Liver (tissue), 9 donors: ENCODE data around the gene NR2F6. TPM values are rescaled to one million over a fixed set of nuclear protein-coding genes. Genes with fewer than 3 reads are reported as not detected.

Experiments used
- DNase-seq: peaks from one replicate; pipeline ENCODE4 v3.0.0-alpha.2; 2017; ENCODE audit warnings: low spot score
- H3K27ac ChIP-seq, 2 donors: one replicate each; pipeline ENCODE4 v1.7.0; 2013; ENCODE audit warnings: inconsistent platforms in 2 of 2, low read length in 2 of 2, control low read depth in 1 of 2, low read depth in 1 of 2, mild to moderate bottlenecking in 1 of 2
- H3K27me3 ChIP-seq, 4 donors: one replicate each; pipeline versions ENCODE4 v1.6.1 to v1.7.0; 2013; ENCODE audit warnings: low read length in 3 of 4, inconsistent platforms in 1 of 4, mild to moderate bottlenecking in 1 of 4, moderate library complexity in 1 of 4; ENCODE audit not compliant: control insufficient read depth in 4 of 4, insufficient read depth in 4 of 4
- H3K36me3 ChIP-seq, 4 donors: one replicate each; pipeline versions ENCODE4 v1.6.1 to v1.7.0; 2013; ENCODE audit warnings: low read length in 3 of 4, mild to moderate bottlenecking in 3 of 4, low read depth in 1 of 4, moderate library complexity in 1 of 4; ENCODE audit not compliant: control insufficient read depth in 4 of 4, insufficient read depth in 3 of 4
- H3K4me1 ChIP-seq, 4 donors: one replicate each; pipeline versions ENCODE4 v1.6.1 to v1.7.0; 2013; ENCODE audit warnings: low read length in 3 of 4, mild to moderate bottlenecking in 3 of 4, moderate library complexity in 1 of 4; ENCODE audit not compliant: control insufficient read depth in 4 of 4, insufficient read depth in 4 of 4
- H3K4me3 ChIP-seq, 3 donors: one replicate each; pipeline versions ENCODE4 v1.6.1 to v1.7.0; 2013; ENCODE audit warnings: low read length in 3 of 3, control low read depth in 1 of 3, low read depth in 1 of 3, mild to moderate bottlenecking in 1 of 3
- H3K9ac ChIP-seq, 2 donors: one replicate each; pipeline ENCODE4 v1.7.0; 2013; ENCODE audit warnings: low read length in 2 of 2, mild to moderate bottlenecking in 2 of 2, moderate library complexity in 2 of 2, control low read depth in 1 of 2, low read depth in 1 of 2
- H3K9me3 ChIP-seq, 4 donors: one replicate each; pipeline versions ENCODE4 v1.6.1 to v1.7.0; 2013; ENCODE audit warnings: low read length in 3 of 4; ENCODE audit not compliant: control insufficient read depth in 4 of 4
- ATF3 ChIP-seq: IDR thresholded peaks from 2 replicates; pipeline ENCODE4 v1.6.1; 2016; ENCODE audit warnings: antibody characterized with exemption
- CTCF ChIP-seq: fragments of 150-350 bp; IDR thresholded peaks from 2 replicates; pipeline ENCODE4 v1.5.1; 2017; ENCODE audit warnings: improper control_type of control experiment, low read depth, low read length; ENCODE audit not compliant: missing input control
- EGR1 ChIP-seq, 2 donors: IDR thresholded peaks; 2 replicates each; pipeline ENCODE4 v1.6.1; 2016 to 2018; ENCODE audit warnings: antibody characterized with exemption in 2 of 2, low read depth in 2 of 2
- FOXA2 ChIP-seq: IDR thresholded peaks from 2 replicates; pipeline ENCODE4 v1.6.1; 2016; ENCODE audit warnings: antibody characterized with exemption
- GABPA ChIP-seq, 2 donors: IDR thresholded peaks in 1 of 2; conservative IDR thresholded peaks in 1 of 2; 2 replicates each; pipeline ENCODE4 v1.6.1; 2016; ENCODE audit warnings: antibody characterized with exemption in 2 of 2, mild to moderate bottlenecking in 1 of 2, moderate library complexity in 1 of 2
- HNF4G ChIP-seq: IDR thresholded peaks from 2 replicates; pipeline ENCODE4 v1.6.1; 2016; ENCODE audit warnings: antibody characterized with exemption
- JUND ChIP-seq, 2 donors: IDR thresholded peaks; 2 replicates each; pipeline ENCODE4 v1.6.1; 2016; ENCODE audit warnings: antibody characterized with exemption in 2 of 2
- RXRA ChIP-seq, 2 donors: IDR thresholded peaks; 2 replicates each; pipeline ENCODE4 v1.6.1; 2017 to 2018; ENCODE audit warnings: antibody characterized with exemption in 2 of 2, mild to moderate bottlenecking in 1 of 2
- WGBS: extraction: QIAGEN DNeasy Blood & Tissue Kit; methylation state at CpG from one replicate; pipeline ENCODE4 v1.1.7; 2013; 5-methylcytosine and 5-hydroxymethylcytosine counted together
- polyA plus RNA-seq, 2 donors: library from polyadenylated mRNA; stranded (reverse) in 1 of 2; unstranded in 1 of 2; fragments of 200-250 nt in 1 of 2; fragments of >200 nt in 1 of 2; fragmentation: Nextera tagmentation in 1 of 2; extraction: Ambion mirVana in 1 of 2; gene quantifications; one replicate each; pipeline versions ENCODE4 v1.2.1 to v1.2.3, GENCODE V29; 2013 to 2015
- total RNA-seq, 2 donors: library from RNA; depleted of rRNA; stranded (reverse); fragments of >200 nt; gene quantifications; one replicate each; pipeline ENCODE4 v1.2.3, GENCODE V29; 2014
- TF ChIP-seq, protein P1 (sequence below): IDR thresholded peaks from 2 replicates; pipeline ENCODE4 v1.6.1; 2016; ENCODE audit warnings: antibody characterized with exemption
- TF ChIP-seq, protein P2 (sequence below): IDR thresholded peaks from 2 replicates; pipeline ENCODE4 v1.6.1; 2016; ENCODE audit warnings: antibody characterized with exemption
- donor health status: healthy.
- donor health status: healthy.
- donor health status: healthy.
- donor health status: healthy.
- donor health status: healthy.

Gene NR2F6
- total and polyA plus RNA-seq, 4 donors, result 30.5 to 86.1 (median 52.6) TPM

- Histone ChIP-seq H3K36me3 (no peaks in the 10 kb centered on the region), H3K4me3 (no peak overlapping the region), H3K27me3 (no peaks in the 10 kb centered on the region), H3K9ac (no peak overlapping the region), H3K4me1 (peaks cover 3 to 19% (median 9%) of the 10 kb centered on the region in 4 donors), H3K27ac (no peak overlapping the region), H3K9me3 (no peaks in the 10 kb centered on the region)
- no peak for TF ChIP-seq GABPA (IDR thresholded peaks at IDR 0.05 in 1 of 2, conservative IDR thresholded peaks at IDR 0.05 in 1 of 2)
- no peak for TF ChIP-seq RXRA (IDR thresholded peaks at IDR 0.05)
- TF ChIP-seq, protein P1, sequence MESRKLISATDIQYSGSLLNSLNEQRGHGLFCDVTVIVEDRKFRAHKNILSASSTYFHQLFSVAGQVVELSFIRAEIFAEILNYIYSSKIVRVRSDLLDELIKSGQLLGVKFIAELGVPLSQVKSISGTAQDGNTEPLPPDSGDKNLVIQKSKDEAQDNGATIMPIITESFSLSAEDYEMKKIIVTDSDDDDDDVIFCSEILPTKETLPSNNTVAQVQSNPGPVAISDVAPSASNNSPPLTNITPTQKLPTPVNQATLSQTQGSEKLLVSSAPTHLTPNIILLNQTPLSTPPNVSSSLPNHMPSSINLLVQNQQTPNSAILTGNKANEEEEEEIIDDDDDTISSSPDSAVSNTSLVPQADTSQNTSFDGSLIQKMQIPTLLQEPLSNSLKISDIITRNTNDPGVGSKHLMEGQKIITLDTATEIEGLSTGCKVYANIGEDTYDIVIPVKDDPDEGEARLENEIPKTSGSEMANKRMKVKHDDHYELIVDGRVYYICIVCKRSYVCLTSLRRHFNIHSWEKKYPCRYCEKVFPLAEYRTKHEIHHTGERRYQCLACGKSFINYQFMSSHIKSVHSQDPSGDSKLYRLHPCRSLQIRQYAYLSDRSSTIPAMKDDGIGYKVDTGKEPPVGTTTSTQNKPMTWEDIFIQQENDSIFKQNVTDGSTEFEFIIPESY, result no peak
- TF ChIP-seq FOXA2, result no peak
- no peak for DNase-seq
- 92% methylated on average over 18 of the region's 18 CpGs for WGBS
Measured at GRCh38 chr19:17285415-17286135, 39.9 kb upstream of the NR2F6 start.

DNA sequence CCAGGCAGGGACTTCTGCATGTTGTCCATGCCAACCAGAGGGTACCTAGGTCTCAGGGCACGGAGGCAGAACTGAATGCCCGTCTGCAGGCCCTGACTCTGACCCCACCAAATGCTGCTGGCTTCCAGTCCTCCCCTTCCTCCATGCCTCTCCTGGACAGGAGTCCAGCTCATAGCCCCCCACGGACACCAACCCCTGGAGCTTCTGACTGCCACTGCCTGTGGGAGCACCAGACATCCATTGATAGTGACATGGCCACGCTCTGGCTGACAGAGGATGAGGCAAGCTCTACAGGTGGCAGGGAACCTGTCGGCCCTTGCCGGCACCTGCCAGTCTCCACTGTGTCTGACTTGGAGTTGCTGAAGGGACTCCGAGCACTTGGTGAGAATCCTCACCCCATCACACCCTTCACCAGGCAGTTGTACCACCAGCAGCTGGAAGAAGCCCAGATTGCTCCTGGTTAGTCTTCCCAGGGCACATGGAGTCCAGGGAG is 37.8 kb upstream of the NR2F6 start:
- no peak overlapping the region for H3K4me3 ChIP-seq
- DNase-seq, result no peak
- no peaks in the 10 kb centered on the region for H3K36me3 ChIP-seq
- H3K27me3 ChIP-seq, result no peaks in the 10 kb centered on the region
- H3K9ac ChIP-seq, result no peak overlapping the region
- TF ChIP-seq JUND (IDR thresholded peaks at IDR 0.05) (no peak), HNF4G (no peak), EGR1 (IDR thresholded peaks at IDR 0.05; ENCODE audit: low read depth in 2 of 2) (no peak), ATF3 (no peak), CTCF (no peak), FOXA2 (no peak), GABPA (IDR thresholded peaks at IDR 0.05 in 1 of 2, conservative IDR thresholded peaks at IDR 0.05 in 1 of 2) (no peak)
- TF ChIP-seq, protein P2, sequence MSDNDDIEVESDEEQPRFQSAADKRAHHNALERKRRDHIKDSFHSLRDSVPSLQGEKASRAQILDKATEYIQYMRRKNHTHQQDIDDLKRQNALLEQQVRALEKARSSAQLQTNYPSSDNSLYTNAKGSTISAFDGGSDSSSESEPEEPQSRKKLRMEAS, result no peak
- TF ChIP-seq, protein P1, result no peak
- WGBS, result 93% methylated on average over 7 of the region's 7 CpGs
- H3K9me3 ChIP-seq, result no peaks in the 10 kb centered on the region
- H3K4me1 ChIP-seq, result peaks cover 3 to 19% (median 9%) of the 10 kb centered on the region in 4 donors
- no peak overlapping the region for H3K27ac ChIP-seq
